ENCODE measurements around the gene LIN52. TPM values are rescaled to one million over a fixed set of nuclear protein-coding genes. Genes with fewer than 3 reads are reported as not detected.

The LIN52 gene
- total and polyA plus RNA-seq, 9 of the 15 experiments (the other 6 are each of a cell fraction or from before 2014, with no cell fraction given), result 4.6 to 11.8 (median 9.2) TPM

GRCh38 chr14:74219277-74220205 is 134.8 kb downstream of the LIN52 start (continued):
- no peak for TF ChIP-seq TFE3 (CRISPR knock-in tag; IDR thresholded peaks at IDR 0.05)
- TF ChIP-seq SMARCC2 (IDR thresholded peaks at IDR 0.05; ENCODE audit: low read depth), result no peak
- TF ChIP-seq BACH1 (tag; IDR thresholded peaks at IDR 0.05), result no peak

- DNase-seq (ENCODE audit: extremely low read depth in 1 of 4, low spot score in 3 of 4) (no peak), FAIRE-seq (no peak), ATAC-seq (no peak)
- Histone ChIP-seq H4K20me1 (replicated peaks; ENCODE audit: control insufficient read depth, insufficient read depth, low read length) (peaks cover 6% of the 10 kb centered on the region), H3K27me3 (ENCODE audit: control insufficient read depth in 2 of 2, insufficient read depth in 2 of 2, low read length in 2 of 2) (peaks cover 4 to 48% of the 10 kb centered on the region in 2 experiments; a peak in 3 of 5 replicates), H3K9me1 (ENCODE audit: control insufficient read depth, insufficient read depth, low read length) (no peaks in the 10 kb centered on the region), H2AFZ (ENCODE audit: low read depth, low read length) (no peak overlapping the region), H3K9me3 (replicated peaks; ENCODE audit: control insufficient read depth, insufficient read depth, low read depth, low read length) (no peaks in the 10 kb centered on the region), H3K36me3 (ENCODE audit: control insufficient read depth, insufficient read depth, low read length) (no peaks in the 10 kb centered on the region), H3K27ac (ENCODE audit: extremely low read depth, low read depth, low read length) (no peak overlapping the region), H3K9ac (ENCODE audit: insufficient read depth in 1 of 2, low read depth in 2 of 2, low read length in 2 of 2) (no peak overlapping the region), H3K4me2 (ENCODE audit: insufficient read depth, low read length) (no peak overlapping the region), H3K79me2 (ENCODE audit: control insufficient read depth, insufficient read depth, low read length) (no peaks in the 10 kb centered on the region), H3K4me3 (no peak overlapping the region), H3K4me1 (replicated peaks in 1 of 2; ENCODE audit: control insufficient read depth in 2 of 2, insufficient read depth in 2 of 2, low read length in 2 of 2) (peaks cover 0 to 10% of the 10 kb centered on the region in 2 experiments; a peak in 3 of 5 replicates)
- WGBS (ENCODE audit: insufficient coverage, low coverage, missing lambda C conversion rate), result 7% methylated on average over 6 of the region's 6 CpGs
- ChIA-PET POLR2A (interaction anchor here (0.7 to 1.2 kb wide), 3 partner anchors 8 to 129 kb away, joined by 3 to 4 read pairs (median 3); no protein-coding TSS in a partner anchor), CTCF (ENCODE audit: low intra/inter-chr PET ratio) (no interaction called here)
- no peak for TF ChIP-seq NFYB (IDR thresholded peaks at IDR 0.05; ENCODE audit: extremely low read depth, insufficient read length)
- TF ChIP-seq MIER1 (IDR thresholded peaks at IDR 0.05; ENCODE audit: low read depth), result no peak
- TF ChIP-seq ZKSCAN8 (CRISPR knock-in tag; IDR thresholded peaks at IDR 0.05), result no peak
- TF ChIP-seq SLC30A9 (CRISPR knock-in tag; IDR thresholded peaks at IDR 0.05), result no peak
- TF ChIP-seq ARNT (IDR thresholded peaks at IDR 0.05), result no peak
- no peak for TF ChIP-seq ZNF140 (CRISPR knock-in tag; IDR thresholded peaks at IDR 0.05)
- no TSS peak for BruUV-seq (replicated peaks)
- in situ Hi-C loops (cut with MboI), result no loop called here
- intact Hi-C loops (cut with micrococcal nuclease), result no loop called here
Measured at GRCh38 chr14:74220991-74221390, 136.2 kb downstream of the LIN52 start.
